HCT116 (cell line): ENCODE measurements around the gene CYBRD1. TPM values are rescaled to one million over a fixed set of nuclear protein-coding genes. Genes with fewer than 3 reads are reported as not detected.

Experiments
- ATAC-seq: fragments of 200-7000 bp; cut with Tn5 transposase; 2 replicates; pipeline ENCODE4 v1.9.1; 2020; ENCODE audit warnings: mild to moderate bottlenecking, moderate library complexity
- BruUV-seq: library from RNA; stranded (reverse); fragments of 400-500 nt; replicated peaks from 2 replicates; lab custom pipeline; 2021; lab: Mats Ljungman, UMichigan
- CTCF ChIA-PET: fragments of 300-600 bp; sonication (Branson Sonifier 250); formaldehyde crosslinking; loops from one replicate; lab custom pipeline; 2021; ENCODE audit warnings: antibody characterized with exemption; lab: Charles Lee
- POLR2A ChIA-PET: fragments of 300-600, 350-600 bp; sonication (Branson Sonifier 250); formaldehyde crosslinking; loops from one replicate; lab custom pipeline; 2021; ENCODE audit warnings: antibody characterized with exemption; lab: Charles Lee
- RAD21 ChIA-PET, 2 experiments: fragments of 300-600 bp; sonication (Branson Sonifier 250); formaldehyde crosslinking; loops; one replicate each; lab custom pipeline; 2023; ENCODE audit warnings: low total read pairs in 2 of 2; ENCODE audit not compliant: uncharacterized antibody in 2 of 2, unreplicated experiment in 2 of 2, low non-redundant PET in 1 of 2; lab: Charles Lee
- DNase-seq: peaks from one replicate; pipeline ENCODE4 v3.0.0-alpha.2; 2010; ENCODE audit warnings: low read depth, low spot score
- H2AFZ ChIP-seq: fragments of 200-600 bp; shearing (Covaris generic), sonication (generic); 2 replicates; pipeline ENCODE4 v1.6.1; 2017; ENCODE audit warnings: low read depth, mixed run types, mixed read lengths, antibody characterized with exemption, low read length; ENCODE audit not compliant: poor library complexity, severe bottlenecking
- H3K27ac ChIP-seq: 2 replicates; pipeline ENCODE4 v1.5.1; 2012; ENCODE audit warnings: low read depth, low read length
- H3K27me3 ChIP-seq: fragments of 200-600 bp; sonication (generic); 2 replicates; pipeline ENCODE4 v1.6.1; 2016; ENCODE audit warnings: mixed run types, low read length, mixed read lengths; ENCODE audit not compliant: insufficient read depth
- H3K36me3 ChIP-seq, 2 experiments: fragments of 200-500 bp in 1 of 2; fragments of 200-600 bp in 1 of 2; sonication (Bioruptor generic) in 1 of 2; sonication (generic) in 1 of 2; 2 replicates each; pipeline versions ENCODE4 v1.5.1 to v1.6.1; 2014 to 2016; ENCODE audit warnings: low read length in 2 of 2, inconsistent platforms in 1 of 2, mixed read lengths in 1 of 2, mixed run types in 1 of 2; ENCODE audit not compliant: insufficient read depth in 2 of 2, control insufficient read depth in 1 of 2
- H3K4me1 ChIP-seq, 2 experiments: fragments of 200-600 bp in 1 of 2; sonication (generic) in 1 of 2; 2 replicates each; pipeline versions ENCODE4 v1.5.1 to v1.6.1; 2012 to 2017; ENCODE audit warnings: low read length in 2 of 2, inconsistent platforms in 1 of 2, mild to moderate bottlenecking in 1 of 2, mixed read lengths in 1 of 2, mixed run types in 1 of 2, moderate library complexity in 1 of 2; ENCODE audit not compliant: insufficient read depth in 2 of 2, control insufficient read depth in 1 of 2
- H3K4me2 ChIP-seq: fragments of 200-600 bp; sonication (generic); 2 replicates; pipeline ENCODE4 v1.6.1; 2017; ENCODE audit warnings: mixed run types, low read length, mixed read lengths
- H3K4me3 ChIP-seq, 2 experiments: fragments of 200-600 bp in 1 of 2; sonication (generic) in 1 of 2; replicated peaks in 1 of 2; 2 replicates each; pipeline ENCODE4 v1.5.1; 2011 to 2016; ENCODE audit warnings: low read length in 2 of 2, control low read depth in 1 of 2, low read depth in 1 of 2, mild to moderate bottlenecking in 1 of 2, mixed read lengths in 1 of 2, mixed run types in 1 of 2
- H3K79me2 ChIP-seq: fragments of 200-600 bp; sonication (generic); 2 replicates; pipeline ENCODE4 v1.6.1; 2017; ENCODE audit warnings: mild to moderate bottlenecking, mixed run types, low read length, moderate library complexity, mixed read lengths; ENCODE audit not compliant: insufficient read depth
- H3K9ac ChIP-seq: fragments of 200-600 bp; sonication (generic); 2 replicates; pipeline ENCODE4 v1.6.1; 2016; ENCODE audit warnings: low read length, mixed read lengths
- H3K9me2 ChIP-seq: fragments of 200-600 bp; sonication (generic), shearing (Covaris generic); 2 replicates; pipeline ENCODE4 v1.6.1; 2017; ENCODE audit warnings: mixed run types, mild to moderate bottlenecking, moderate library complexity; ENCODE audit not compliant: insufficient read depth
- H3K9me3 ChIP-seq, 2 experiments: fragments of 200-500 bp in 1 of 2; fragments of 200-600 bp in 1 of 2; sonication (Bioruptor generic) in 1 of 2; sonication (generic) in 1 of 2; 2 replicates each; pipeline ENCODE4 v1.6.1; 2014 to 2017; ENCODE audit warnings: low read length in 2 of 2, mixed read lengths in 2 of 2, inconsistent platforms in 1 of 2, low read depth in 1 of 2, mild to moderate bottlenecking in 1 of 2, mixed run types in 1 of 2, moderate library complexity in 1 of 2; ENCODE audit not compliant: control insufficient read depth in 1 of 2, insufficient read depth in 1 of 2
- H4K20me1 ChIP-seq: fragments of 200-600 bp; sonication (generic), shearing (Covaris generic); 2 replicates; pipeline ENCODE4 v1.6.1; 2017; ENCODE audit warnings: mixed run types, mild to moderate bottlenecking, moderate library complexity; ENCODE audit not compliant: insufficient read depth
- CTCF ChIP-seq, 3 experiments: fragments of 200-600 bp in 1 of 3; sonication (generic) in 1 of 3; IDR thresholded peaks in 2 of 3; conservative IDR thresholded peaks in 1 of 3; 2 replicates each; pipeline ENCODE4 v1.5.1; 2012 to 2017; ENCODE audit warnings: low read depth in 2 of 3, low read length in 2 of 3, antibody characterized with exemption in 1 of 3, borderline replicate concordance in 1 of 3, control low read depth in 1 of 3, mild to moderate bottlenecking in 1 of 3, mixed read lengths in 1 of 3, mixed run types in 1 of 3, moderate library complexity in 1 of 3; ENCODE audit not compliant: insufficient read depth in 1 of 3
- EGR1 ChIP-seq: IDR thresholded peaks from 2 replicates; pipeline ENCODE4 v1.6.1; 2012; ENCODE audit warnings: low read depth
- FOSL1 ChIP-seq: IDR thresholded peaks from 2 replicates; pipeline ENCODE4 v1.6.1; 2012; ENCODE audit warnings: low read depth
- JUND ChIP-seq: IDR thresholded peaks from 2 replicates; pipeline ENCODE4 v1.6.1; 2012
- MAX ChIP-seq: IDR thresholded peaks from 2 replicates; pipeline ENCODE4 v1.6.1; 2012
- POLR2A ChIP-seq: IDR thresholded peaks from 2 replicates; pipeline ENCODE4 v1.7.0; 2011; ENCODE audit warnings: borderline replicate concordance; ENCODE audit not compliant: insufficient read depth, insufficient read length; ENCODE audit errors: extremely low read depth
- POLR2AphosphoS5 ChIP-seq: IDR thresholded peaks from 2 replicates; pipeline ENCODE4 v1.6.1; 2011; ENCODE audit warnings: mild to moderate bottlenecking, low read depth, low read length, moderate library complexity
- RAD21 ChIP-seq: IDR thresholded peaks from 2 replicates; pipeline ENCODE4 v1.6.1; 2012; ENCODE audit warnings: low read depth, mild to moderate bottlenecking
- SP1 ChIP-seq: IDR thresholded peaks from 2 replicates; pipeline ENCODE4 v1.6.1; 2012; ENCODE audit warnings: low read depth
- YY1 ChIP-seq: IDR thresholded peaks from 2 replicates; pipeline ENCODE4 v1.6.1; 2011; ENCODE audit warnings: low read length, low read depth, moderate library complexity, mild to moderate bottlenecking; ENCODE audit not compliant: insufficient replicate concordance; ENCODE audit errors: extremely low read depth
- ZNF274 ChIP-seq: fragments of 200-500 bp; sonication (Bioruptor generic); IDR thresholded peaks from 2 replicates; pipeline ENCODE4 v1.6.1; 2014; ENCODE audit warnings: mild to moderate bottlenecking, low read depth, low read length, inconsistent platforms
- intact Hi-C: fragments of 100-400 bp; cut with micrococcal nuclease; formaldehyde crosslinking; loops from 2 replicates; pipeline ENCODE4 v1.10.0; 2022
- total RNA-seq: library from RNA; stranded (reverse); gene quantifications from one replicate; pipeline ENCODE4 v1.2.1, GENCODE V29; 2021; ENCODE audit not compliant: unreplicated experiment

CYBRD1 gene
- total RNA-seq, 1 experiment from 2014 or later = 14.9 TPM

- no peak overlapping the region for H3K4me3 ChIP-seq
- TF ChIP-seq ZNF274 = no peak
- TF ChIP-seq EGR1 = no peak
- TF ChIP-seq YY1 = no peak
- no peak for TF ChIP-seq MAX
- TF ChIP-seq JUND = no peak
- no peak for TF ChIP-seq RAD21
- TF ChIP-seq POLR2A = no peak
- TF ChIP-seq FOSL1 = no peak
- no peak for TF ChIP-seq SP1
- TF ChIP-seq CTCF (IDR thresholded peaks at IDR 0.05 in 2 of 3, conservative IDR thresholded peaks at IDR 0.05 in 1 of 3; ENCODE audit: borderline replicate concordance in 1 of 3, insufficient read depth in 1 of 3, low read depth in 2 of 3, low read length in 2 of 3) = no peak
- TF ChIP-seq POLR2AphosphoS5 = no peak
- H3K36me3 ChIP-seq = no peaks in the 10 kb centered on the region
- no peak for DNase-seq
- H3K9me2 ChIP-seq = no peaks in the 10 kb centered on the region
- H3K9me3 ChIP-seq = peaks cover 0 to 5% of the 10 kb centered on the region in 2 experiments; a peak in 1 of 4 replicates
- ChIA-PET POLR2A (no interaction called here), CTCF (interaction anchor here (0.6 to 1.4 kb wide), 2 partner anchors 10 to 558 kb away, joined by 3 to 4 read pairs; no protein-coding TSS in a partner anchor), RAD21 (no interaction called here)
- H3K4me1 ChIP-seq = no peaks in the 10 kb centered on the region
- no peaks in the 10 kb centered on the region for H3K79me2 ChIP-seq
- H2AFZ ChIP-seq = no peak overlapping the region
- intact Hi-C loops = no loop called here
- no TSS peak for BruUV-seq
- no peak overlapping the region for H3K9ac ChIP-seq
- no peak for ATAC-seq
- no peaks in the 10 kb centered on the region for H3K27me3 ChIP-seq
- H4K20me1 ChIP-seq = no peaks in the 10 kb centered on the region
- no peak overlapping the region for H3K27ac ChIP-seq
- no peak overlapping the region for H3K4me2 ChIP-seq
Observed at GRCh38 chr2:171531291-171531690, 9.0 kb downstream of the CYBRD1 start.
